K562 (cell line): ENCODE data around the gene MGAT4B. TPM values are rescaled to one million over a fixed set of nuclear protein-coding genes. Genes with fewer than 3 reads are reported as not detected.
A peak's percentile ranks its signal among the peaks of the same experiment; 100 is the strongest.

Experiments
- ETS2 ChIP-seq: IDR thresholded peaks from 2 replicates; pipeline ENCODE4 v1.6.1; 2016; ENCODE audit warnings: borderline replicate concordance, missing genetic modification characterization, mild to moderate bottlenecking, moderate library complexity, missing compliant biosample characterization; ENCODE audit not compliant: poor library complexity, severe bottlenecking
- FOS ChIP-seq: IDR thresholded peaks from 3 replicates; pipeline ENCODE4 v1.6.1; 2011; ENCODE audit not compliant: insufficient read length; ENCODE audit errors: extremely low read depth
- FOXK2 ChIP-seq, 2 experiments: fragments of 450-650 bp; IDR thresholded peaks in 1 of 2; conservative IDR thresholded peaks in 1 of 2; 2 replicates each; pipeline ENCODE4 v1.6.1; 2016; ENCODE audit warnings: low read depth in 2 of 2, mild to moderate bottlenecking in 1 of 2
- HMG20B ChIP-seq: fragments of 250-450 bp; sonication (Bioruptor Pico); IDR thresholded peaks from 2 replicates; pipeline ENCODE4 v1.5.0; 2021; ENCODE audit warnings: mild to moderate bottlenecking
- KAT7 ChIP-seq: sonication (generic); formaldehyde crosslinking; IDR thresholded peaks from 2 replicates; pipeline ENCODE4 v1.8.0; 2022; ENCODE audit warnings: missing genetic modification reagents, mild to moderate bottlenecking, borderline replicate concordance
- MAZ ChIP-seq, 2 experiments: fragments of 450-650 bp in 1 of 2; sonication (generic) in 1 of 2; formaldehyde crosslinking; IDR thresholded peaks in 1 of 2; conservative IDR thresholded peaks in 1 of 2; 2 replicates each; pipeline versions ENCODE4 v1.4.0 to v1.5.0; 2020; ENCODE audit warnings: mild to moderate bottlenecking in 1 of 2, missing genetic modification reagents in 1 of 2
- NCOA1 ChIP-seq: fragments of 450-650 bp; IDR thresholded peaks from 2 replicates; pipeline ENCODE4 v1.6.1; 2016; ENCODE audit warnings: low read depth
- TAF1 ChIP-seq: IDR thresholded peaks from 2 replicates; pipeline ENCODE4 v1.6.1; 2011; ENCODE audit warnings: mild to moderate bottlenecking, low read length, moderate library complexity; ENCODE audit not compliant: insufficient read depth, control insufficient read depth, severe bottlenecking; ENCODE audit errors: extremely low read depth
- TAF9B ChIP-seq: fragments of 450-650 bp; IDR thresholded peaks from 2 replicates; pipeline ENCODE4 v1.6.1; 2018; ENCODE audit warnings: mild to moderate bottlenecking; ENCODE audit not compliant: partially characterized antibody
- TOE1 ChIP-seq, 2 experiments: fragments of 450-650 bp in 1 of 2; sonication (generic) in 1 of 2; formaldehyde crosslinking in 1 of 2; IDR thresholded peaks; 2 replicates each; pipeline versions ENCODE4 v1.7.1 to v1.8.0; 2016 to 2022; ENCODE audit warnings: borderline replicate concordance in 2 of 2, mild to moderate bottlenecking in 2 of 2, antibody characterized with exemption in 1 of 2, inconsistent platforms in 1 of 2, low read depth in 1 of 2, missing genetic modification reagents in 1 of 2, moderate library complexity in 1 of 2
- ZBTB1 ChIP-seq: sonication (generic); formaldehyde crosslinking; IDR thresholded peaks from 2 replicates; pipeline ENCODE4 v1.8.1; 2023; ENCODE audit warnings: missing genetic modification reagents, low read depth, mild to moderate bottlenecking, borderline replicate concordance
- ZEB2 ChIP-seq: fragments of 450-650 bp; IDR thresholded peaks from 2 replicates; pipeline ENCODE4 v1.6.1; 2016
- ZNF175 ChIP-seq: fragments of 200-800 bp; sonication (Bioruptor generic); IDR thresholded peaks from 2 replicates; pipeline ENCODE4 v1.6.1; 2016; ENCODE audit warnings: low read depth, mild to moderate bottlenecking, missing genetic modification characterization, missing compliant biosample characterization
- ZNF41 ChIP-seq: fragments of 250-450 bp; sonication (Bioruptor Pico); conservative IDR thresholded peaks from 2 replicates; pipeline ENCODE4 v1.4.0; 2020; ENCODE audit warnings: mild to moderate bottlenecking
- polyA plus RNA-seq, 8 experiments: library from polyadenylated mRNA; depleted of rRNA in 4 of 8; stranded (reverse) in 5 of 8; unstranded in 3 of 8; fragments of >200 nt; fragmentation: Nextera tagmentation in 2 of 8; fragmentation: Illumina TruSeq in 1 of 8; extraction: Ambion mirVana in 2 of 8; extraction: Trizol in 1 of 8; gene quantifications; 2 replicates each; pipeline versions ENCODE4 v1.2.1 to v1.2.3, GENCODE V29; 2011 to 2014; ENCODE audit warnings: inconsistent platforms in 1 of 8, missing spikeins in 1 of 8
- total RNA-seq, 7 experiments: library from RNA; depleted of rRNA in 6 of 7; stranded (reverse); fragments of >200 nt in 6 of 7; fragmentation: Illumina TruSeq in 2 of 7; extraction: Trizol in 2 of 7; gene quantifications; 2 replicates each; pipeline versions ENCODE4 v1.2.1 to v1.2.3, GENCODE V29; 2011 to 2021; ENCODE audit warnings: low replicate concordance in 1 of 7
- TF ChIP-seq, protein P1 (sequence below): fragments of 250-450 bp; sonication (Bioruptor Pico); IDR thresholded peaks from 2 replicates; pipeline ENCODE4 v1.5.0; 2022; ENCODE audit warnings: mild to moderate bottlenecking
- TF ChIP-seq, protein P2 (sequence below): sonication (generic); formaldehyde crosslinking; IDR thresholded peaks from 2 replicates; pipeline ENCODE4 v1.8.0; 2022; ENCODE audit warnings: mild to moderate bottlenecking, missing genetic modification reagents
- TF ChIP-seq, protein P3 (sequence below): fragments of 450-650 bp; IDR thresholded peaks from 2 replicates; pipeline ENCODE4 v1.6.1; 2017; ENCODE audit warnings: antibody characterized with exemption, mild to moderate bottlenecking

The MGAT4B gene
- total and polyA plus RNA-seq, 9 of the 15 experiments (the other 6 are each of a cell fraction or from before 2014, with no cell fraction given) = 0.34 to 133 (median 75.4) TPM

DNA sequence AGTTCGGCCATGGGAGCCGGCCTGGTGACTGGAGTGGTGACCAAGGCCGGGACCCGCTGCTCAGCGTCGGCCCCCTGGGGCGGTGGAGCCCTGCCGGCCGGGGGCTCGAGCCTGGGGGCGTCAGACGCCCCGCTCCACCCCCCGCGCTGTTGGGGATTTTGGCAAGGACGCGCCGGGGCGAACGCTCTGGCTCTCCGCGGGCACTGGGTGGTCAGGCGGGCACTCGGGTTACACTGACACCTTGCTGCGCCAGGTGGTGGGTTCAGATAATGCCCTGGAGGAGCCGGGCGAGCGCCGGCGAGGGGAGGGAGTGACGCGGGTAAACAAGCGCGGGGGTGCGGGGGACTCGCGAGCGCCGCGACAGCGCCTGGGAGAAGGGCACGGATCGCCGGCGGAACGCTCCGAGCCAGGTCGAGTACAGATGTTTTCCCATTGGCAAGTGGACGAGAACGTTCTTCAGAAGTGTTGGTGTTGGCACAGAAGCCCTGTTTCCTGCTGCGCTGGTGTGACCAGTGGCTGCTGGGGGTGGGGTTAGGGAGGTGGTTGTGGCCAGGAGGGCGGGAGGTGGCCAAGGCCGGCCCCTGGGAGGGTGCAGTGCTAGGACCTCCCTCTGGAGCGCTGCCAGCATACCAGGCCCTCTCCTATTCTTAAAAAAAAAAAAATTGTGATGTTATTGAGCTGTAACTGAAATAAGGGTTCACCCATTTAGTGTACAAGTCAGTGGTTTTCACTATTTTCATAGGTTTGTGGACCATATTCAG lies 14.8 kb upstream of the MGAT4B start (continued):
- TF ChIP-seq, protein P1, sequence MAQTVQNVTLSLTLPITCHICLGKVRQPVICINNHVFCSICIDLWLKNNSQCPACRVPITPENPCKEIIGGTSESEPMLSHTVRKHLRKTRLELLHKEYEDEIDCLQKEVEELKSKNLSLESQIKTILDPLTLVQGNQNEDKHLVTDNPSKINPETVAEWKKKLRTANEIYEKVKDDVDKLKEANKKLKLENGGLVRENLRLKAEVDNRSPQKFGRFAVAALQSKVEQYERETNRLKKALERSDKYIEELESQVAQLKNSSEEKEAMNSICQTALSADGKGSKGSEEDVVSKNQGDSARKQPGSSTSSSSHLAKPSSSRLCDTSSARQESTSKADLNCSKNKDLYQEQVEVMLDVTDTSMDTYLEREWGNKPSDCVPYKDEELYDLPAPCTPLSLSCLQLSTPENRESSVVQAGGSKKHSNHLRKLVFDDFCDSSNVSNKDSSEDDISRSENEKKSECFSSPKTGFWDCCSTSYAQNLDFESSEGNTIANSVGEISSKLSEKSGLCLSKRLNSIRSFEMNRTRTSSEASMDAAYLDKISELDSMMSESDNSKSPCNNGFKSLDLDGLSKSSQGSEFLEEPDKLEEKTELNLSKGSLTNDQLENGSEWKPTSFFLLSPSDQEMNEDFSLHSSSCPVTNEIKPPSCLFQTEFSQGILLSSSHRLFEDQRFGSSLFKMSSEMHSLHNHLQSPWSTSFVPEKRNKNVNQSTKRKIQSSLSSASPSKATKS (CRISPR knock-in tag) = no peak
- TF ChIP-seq ZEB2 (no peak), ETS2 (no peak), ZBTB1 (CRISPR knock-in tag) (peak; percentile 84), TOE1 (IDR thresholded peaks at IDR 0.05; ENCODE audit: borderline replicate concordance) (0 out of 2 replicates have a peak, but pooled peaks have one; percentile 36), TOE1 (CRISPR knock-in tag; IDR thresholded peaks at IDR 0.05; ENCODE audit: borderline replicate concordance, low read depth) (no peak), TAF1 (peak; percentile 57), HMG20B (CRISPR knock-in tag) (no peak), FOS (no peak), KAT7 (CRISPR knock-in tag) (peak; percentile 96), FOXK2 (conservative IDR thresholded peaks at IDR 0.05 in 1 of 2, IDR thresholded peaks at IDR 0.05 in 1 of 2; ENCODE audit: low read depth in 2 of 2) (peak; percentile 95), ZNF175 (CRISPR knock-in tag) (no peak), NCOA1 (no peak), ZNF41 (CRISPR knock-in tag) (no peak), TAF9B (no peak), MAZ (CRISPR knock-in tag; conservative IDR thresholded peaks at IDR 0.05 in 1 of 2, IDR thresholded peaks at IDR 0.05 in 1 of 2) (peak in 1 of 2 experiments; percentile 31; a peak in 1 of 4 replicates)
- TF ChIP-seq, protein P2, sequence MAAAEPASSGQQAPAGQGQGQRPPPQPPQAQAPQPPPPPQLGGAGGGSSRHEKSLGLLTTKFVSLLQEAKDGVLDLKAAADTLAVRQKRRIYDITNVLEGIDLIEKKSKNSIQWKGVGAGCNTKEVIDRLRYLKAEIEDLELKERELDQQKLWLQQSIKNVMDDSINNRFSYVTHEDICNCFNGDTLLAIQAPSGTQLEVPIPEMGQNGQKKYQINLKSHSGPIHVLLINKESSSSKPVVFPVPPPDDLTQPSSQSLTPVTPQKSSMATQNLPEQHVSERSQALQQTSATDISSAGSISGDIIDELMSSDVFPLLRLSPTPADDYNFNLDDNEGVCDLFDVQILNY = no peak
- TF ChIP-seq, protein P3, sequence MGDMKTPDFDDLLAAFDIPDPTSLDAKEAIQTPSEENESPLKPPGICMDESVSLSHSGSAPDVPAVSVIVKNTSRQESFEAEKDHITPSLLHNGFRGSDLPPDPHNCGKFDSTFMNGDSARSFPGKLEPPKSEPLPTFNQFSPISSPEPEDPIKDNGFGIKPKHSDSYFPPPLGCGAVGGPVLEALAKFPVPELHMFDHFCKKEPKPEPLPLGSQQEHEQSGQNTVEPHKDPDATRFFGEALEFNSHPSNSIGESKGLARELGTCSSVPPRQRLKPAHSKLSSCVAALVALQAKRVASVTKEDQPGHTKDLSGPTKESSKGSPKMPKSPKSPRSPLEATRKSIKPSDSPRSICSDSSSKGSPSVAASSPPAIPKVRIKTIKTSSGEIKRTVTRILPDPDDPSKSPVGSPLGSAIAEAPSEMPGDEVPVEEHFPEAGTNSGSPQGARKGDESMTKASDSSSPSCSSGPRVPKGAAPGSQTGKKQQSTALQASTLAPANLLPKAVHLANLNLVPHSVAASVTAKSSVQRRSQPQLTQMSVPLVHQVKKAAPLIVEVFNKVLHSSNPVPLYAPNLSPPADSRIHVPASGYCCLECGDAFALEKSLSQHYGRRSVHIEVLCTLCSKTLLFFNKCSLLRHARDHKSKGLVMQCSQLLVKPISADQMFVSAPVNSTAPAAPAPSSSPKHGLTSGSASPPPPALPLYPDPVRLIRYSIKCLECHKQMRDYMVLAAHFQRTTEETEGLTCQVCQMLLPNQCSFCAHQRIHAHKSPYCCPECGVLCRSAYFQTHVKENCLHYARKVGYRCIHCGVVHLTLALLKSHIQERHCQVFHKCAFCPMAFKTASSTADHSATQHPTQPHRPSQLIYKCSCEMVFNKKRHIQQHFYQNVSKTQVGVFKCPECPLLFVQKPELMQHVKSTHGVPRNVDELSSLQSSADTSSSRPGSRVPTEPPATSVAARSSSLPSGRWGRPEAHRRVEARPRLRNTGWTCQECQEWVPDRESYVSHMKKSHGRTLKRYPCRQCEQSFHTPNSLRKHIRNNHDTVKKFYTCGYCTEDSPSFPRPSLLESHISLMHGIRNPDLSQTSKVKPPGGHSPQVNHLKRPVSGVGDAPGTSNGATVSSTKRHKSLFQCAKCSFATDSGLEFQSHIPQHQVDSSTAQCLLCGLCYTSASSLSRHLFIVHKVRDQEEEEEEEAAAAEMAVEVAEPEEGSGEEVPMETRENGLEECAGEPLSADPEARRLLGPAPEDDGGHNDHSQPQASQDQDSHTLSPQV = no peak
